HepG2 (cell line): Measurements from ENCODE around the gene LRP1-AS. TPM values are rescaled to one million over a fixed set of nuclear protein-coding genes. Genes with fewer than 3 reads are reported as not detected.

Source experiments
- ATAC-seq: fragments of 200-7000 bp; cut with Tn5 transposase; 3 replicates; pipeline ENCODE4 v1.9.1; 2020; ENCODE audit warnings: mild to moderate bottlenecking, moderate library complexity
- BruUV-seq: library from RNA; stranded (reverse); fragments of 400-500 nt; replicated peaks from 2 replicates; lab custom pipeline; 2021; lab: Mats Ljungman, UMichigan
- CTCF ChIA-PET: fragments of 300-600 bp; formaldehyde crosslinking; extraction: SDS; loops from one replicate; lab custom pipeline; 2021; ENCODE audit warnings: low total read pairs, inconsistent platforms, low intra/inter-chr PET ratio; lab: Yijun Ruan, JAX
- POLR2A ChIA-PET: fragments of 350-600 bp; sonication (Branson Sonifier 250); formaldehyde crosslinking; loops from one replicate; lab custom pipeline; 2020; ENCODE audit warnings: antibody characterized with exemption, inconsistent platforms; lab: Yijun Ruan, JAX
- DNase-seq: peaks from one replicate; pipeline ENCODE4 v3.0.0-alpha.2; 2015; ENCODE audit warnings: low spot score
- FAIRE-seq: peaks from 3 replicates; lab custom pipeline; 2011; peaks lifted over from hg19 to GRCh38; lab: Jason Lieb, UNC
- H2AFZ ChIP-seq: one replicate; pipeline ENCODE4 v1.6.1; 2011; ENCODE audit warnings: low read length, inconsistent platforms
- H3K27ac ChIP-seq: fragments of 300-600 bp; 3 replicates; pipeline ENCODE4 v1.8.0; 2011; ENCODE audit warnings: mixed run types, mild to moderate bottlenecking, mixed read lengths, low read length, inconsistent platforms; ENCODE audit not compliant: insufficient read depth; ENCODE audit errors: extremely low read length
- H3K27me3 ChIP-seq, 2 experiments: fragments of 200-600 bp in 1 of 2; 2 replicates in 1 of 2; 3 replicates in 1 of 2; pipeline versions ENCODE4 v1.6.0 to v1.8.0; 2011; ENCODE audit warnings: low read length in 2 of 2, mild to moderate bottlenecking in 2 of 2, moderate library complexity in 2 of 2, inconsistent platforms in 1 of 2; ENCODE audit not compliant: insufficient read depth in 2 of 2, control insufficient read depth in 1 of 2
- H3K36me3 ChIP-seq, 2 experiments: fragments of 200-600 bp in 1 of 2; replicated peaks in 1 of 2; 2 replicates in 1 of 2; 3 replicates in 1 of 2; pipeline versions ENCODE4 v1.5.1 to v1.8.0; 2011; ENCODE audit warnings: low read length in 2 of 2, inconsistent platforms in 1 of 2; ENCODE audit not compliant: insufficient read depth in 2 of 2, control insufficient read depth in 1 of 2
- H3K4me1 ChIP-seq: 2 replicates; pipeline ENCODE4 v1.5.1; 2012; ENCODE audit warnings: low read length, inconsistent platforms; ENCODE audit not compliant: insufficient read depth
- H3K4me2 ChIP-seq: 2 replicates; pipeline ENCODE4 v1.6.0; 2011; ENCODE audit warnings: low read depth, low read length, inconsistent platforms
- H3K4me3 ChIP-seq, 3 experiments: fragments of 200-600 bp in 1 of 3; sonication (generic), shearing (Covaris generic) in 1 of 3; replicated peaks in 1 of 3; 2 replicates each; pipeline ENCODE4 v1.5.1; 2011 to 2016; ENCODE audit warnings: low read length in 3 of 3, inconsistent platforms in 2 of 3, low read depth in 2 of 3, mild to moderate bottlenecking in 2 of 3, control low read depth in 1 of 3, mixed read lengths in 1 of 3; ENCODE audit not compliant: insufficient read depth in 1 of 3
- H3K79me2 ChIP-seq: one replicate; pipeline ENCODE4 v1.6.1; 2011; ENCODE audit warnings: low read length, inconsistent platforms; ENCODE audit not compliant: insufficient read depth
- H3K9ac ChIP-seq: 2 replicates; pipeline ENCODE4 v1.6.0; 2011; ENCODE audit warnings: mild to moderate bottlenecking, low read depth, low read length, inconsistent platforms; ENCODE audit not compliant: insufficient read depth
- H3K9me3 ChIP-seq: 2 replicates; pipeline ENCODE4 v1.5.1; 2012; ENCODE audit warnings: mild to moderate bottlenecking, low read length
- H4K20me1 ChIP-seq: 2 replicates; pipeline ENCODE4 v1.6.0; 2011; ENCODE audit warnings: inconsistent platforms, mild to moderate bottlenecking, low read length, moderate library complexity; ENCODE audit not compliant: insufficient read depth
- CEBPZ ChIP-seq: IDR thresholded peaks from 2 replicates; pipeline ENCODE4 v1.6.1; 2012; ENCODE audit warnings: low read length, improper control_type of control experiment
- CREB1 ChIP-seq, 2 experiments: fragments of 450-650 bp in 1 of 2; IDR thresholded peaks; 2 replicates each; pipeline ENCODE4 v1.6.1; 2016 to 2017; ENCODE audit warnings: control low read depth in 1 of 2, mild to moderate bottlenecking in 1 of 2, missing compliant biosample characterization in 1 of 2, missing genetic modification characterization in 1 of 2
- RCOR2 ChIP-seq: IDR thresholded peaks from 2 replicates; pipeline ENCODE4 v1.6.1; 2016; ENCODE audit warnings: missing biosample characterization, missing genetic modification reagents
- SMC3 ChIP-seq: IDR thresholded peaks from 2 replicates; pipeline ENCODE4 v1.6.1; 2011; ENCODE audit warnings: low read length, improper control_type of control experiment
- ZBTB7A ChIP-seq: sonication (generic); formaldehyde crosslinking; IDR thresholded peaks from 2 replicates; pipeline ENCODE4 v1.8.0; 2022; ENCODE audit warnings: mild to moderate bottlenecking, missing genetic modification reagents
- ZNF326 ChIP-seq: sonication (generic); formaldehyde crosslinking; IDR thresholded peaks from 2 replicates; pipeline ENCODE4 v1.4.0; 2020; ENCODE audit warnings: missing genetic modification reagents, borderline replicate concordance
- ZNF768 ChIP-seq: sonication (generic); formaldehyde crosslinking; IDR thresholded peaks from 2 replicates; pipeline ENCODE4 v1.4.0; 2020; ENCODE audit warnings: missing genetic modification reagents
- WGBS: methylation state at CpG from one replicate; pipeline ENCODE4 v1.1.6; 2017; ENCODE audit warnings: low lambda C conversion rate; 5-methylcytosine and 5-hydroxymethylcytosine counted together
- in situ Hi-C: cut with HindIII; loops from 2 replicates; pipeline ENCODE4 v1.10.0; 2017; ENCODE audit warnings: low pct_unique_long_range_greater_than_20kb; ENCODE audit not compliant: extremely low pct_ligation_motif_present
- intact Hi-C: fragments of 100-400 bp; cut with micrococcal nuclease; formaldehyde crosslinking; loops from one replicate; pipeline ENCODE4 v1.10.0; 2022; ENCODE audit not compliant: unreplicated experiment
- polyA plus RNA-seq, 8 experiments: library from polyadenylated mRNA; depleted of rRNA in 3 of 8; stranded (reverse) in 7 of 8; unstranded in 1 of 8; fragments of >200 nt; fragmentation: Illumina TruSeq in 4 of 8; extraction: Trizol in 4 of 8; gene quantifications; 2 replicates each; pipeline versions ENCODE4 v1.2.1 to v1.2.3, GENCODE V29; 2011 to 2016; ENCODE audit warnings: low read depth in 4 of 8, missing spikeins in 1 of 8, mixed read lengths in 1 of 8; ENCODE audit not compliant: insufficient read depth in 1 of 8
- total RNA-seq, 5 experiments: library from RNA; depleted of rRNA; stranded (reverse); fragments of >200 nt; fragmentation: Illumina TruSeq; extraction: Trizol; gene quantifications; 2 replicates each; pipeline ENCODE4 v1.2.3, GENCODE V29; 2016; ENCODE audit warnings: low read depth in 1 of 5
- TF ChIP-seq, protein P1 (sequence below): sonication (generic); formaldehyde crosslinking; IDR thresholded peaks from 2 replicates; pipeline ENCODE4 v1.8.1; 2022; ENCODE audit warnings: low read depth, mild to moderate bottlenecking, missing genetic modification reagents
- TF ChIP-seq, protein P2 (sequence below): sonication (generic); formaldehyde crosslinking; conservative IDR thresholded peaks from 2 replicates; pipeline ENCODE4 v1.8.0; 2022; ENCODE audit warnings: missing genetic modification reagents

Gene LRP1-AS
- total and polyA plus RNA-seq, 2 of the 13 experiments (the other 11 are each of a cell fraction or from before 2014, with no cell fraction given), result 0.20 TPM; not detected in 1

- TF ChIP-seq CEBPZ (no peak), RCOR2 (CRISPR knock-in tag) (no peak), ZNF326 (no peak)
- TF ChIP-seq, all 625 proteins: peak for 0
Observed at GRCh38 chr12:57195186-57195585, 47.8 kb upstream of the LRP1-AS start (continued).

DNA sequence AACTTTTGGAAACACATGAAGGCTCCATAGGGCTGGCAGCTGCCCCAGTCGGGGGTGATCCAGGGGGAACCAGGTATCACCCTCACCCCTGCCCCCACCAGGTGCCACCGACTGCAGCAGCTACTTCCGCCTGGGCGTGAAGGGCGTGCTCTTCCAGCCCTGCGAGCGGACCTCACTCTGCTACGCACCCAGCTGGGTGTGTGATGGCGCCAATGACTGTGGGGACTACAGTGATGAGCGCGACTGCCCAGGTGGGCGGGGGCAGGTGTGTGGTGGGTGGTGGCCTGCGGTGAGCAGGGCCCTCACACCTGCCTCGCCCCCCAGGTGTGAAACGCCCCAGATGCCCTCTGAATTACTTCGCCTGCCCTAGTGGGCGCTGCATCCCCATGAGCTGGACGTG, 46.8 kb upstream of the LRP1-AS start:
- intact Hi-C loops, result no loop called here
- DNase-seq, result no peak
- H3K27me3 ChIP-seq, result no peaks in the 10 kb centered on the region; a peak in 1 of 5 replicates
- H2AFZ ChIP-seq, result no peak overlapping the region
- H3K36me3 ChIP-seq, result peaks cover 78 to 98% of the 10 kb centered on the region in 2 experiments
- H3K4me3 ChIP-seq, result no peak overlapping the region
- no peaks in the 10 kb centered on the region for H4K20me1 ChIP-seq
- no peaks in the 10 kb centered on the region for H3K4me1 ChIP-seq
- CTCF ChIA-PET, result interaction anchor here (1.1 kb wide), 1 partner anchor 11 kb away, joined by 3 read pairs; no protein-coding TSS in a partner anchor
- H3K27ac ChIP-seq, result no peak overlapping the region
- BruUV-seq, result no TSS peak
- H3K79me2 ChIP-seq, result no peaks in the 10 kb centered on the region
- ATAC-seq, result no peak
- in situ Hi-C loops, result no loop called here
- whole genome bisulfite sequencing, result no CpG with 5 or more reads among the region's 18 CpGs
- POLR2A ChIA-PET, result no interaction called here
- FAIRE-seq, result no peak
- no peak overlapping the region for H3K9ac ChIP-seq
- no peaks in the 10 kb centered on the region for H3K9me3 ChIP-seq
- no peak overlapping the region for H3K4me2 ChIP-seq
- TF ChIP-seq ZBTB7A (CRISPR knock-in tag) (no peak), SMC3 (no peak), ZNF768 (CRISPR knock-in tag) (no peak), CREB1 (IDR thresholded peaks at IDR 0.05) (no peak), CREB1 (CRISPR knock-in tag; IDR thresholded peaks at IDR 0.05) (no peak)
- TF ChIP-seq, protein P1, sequence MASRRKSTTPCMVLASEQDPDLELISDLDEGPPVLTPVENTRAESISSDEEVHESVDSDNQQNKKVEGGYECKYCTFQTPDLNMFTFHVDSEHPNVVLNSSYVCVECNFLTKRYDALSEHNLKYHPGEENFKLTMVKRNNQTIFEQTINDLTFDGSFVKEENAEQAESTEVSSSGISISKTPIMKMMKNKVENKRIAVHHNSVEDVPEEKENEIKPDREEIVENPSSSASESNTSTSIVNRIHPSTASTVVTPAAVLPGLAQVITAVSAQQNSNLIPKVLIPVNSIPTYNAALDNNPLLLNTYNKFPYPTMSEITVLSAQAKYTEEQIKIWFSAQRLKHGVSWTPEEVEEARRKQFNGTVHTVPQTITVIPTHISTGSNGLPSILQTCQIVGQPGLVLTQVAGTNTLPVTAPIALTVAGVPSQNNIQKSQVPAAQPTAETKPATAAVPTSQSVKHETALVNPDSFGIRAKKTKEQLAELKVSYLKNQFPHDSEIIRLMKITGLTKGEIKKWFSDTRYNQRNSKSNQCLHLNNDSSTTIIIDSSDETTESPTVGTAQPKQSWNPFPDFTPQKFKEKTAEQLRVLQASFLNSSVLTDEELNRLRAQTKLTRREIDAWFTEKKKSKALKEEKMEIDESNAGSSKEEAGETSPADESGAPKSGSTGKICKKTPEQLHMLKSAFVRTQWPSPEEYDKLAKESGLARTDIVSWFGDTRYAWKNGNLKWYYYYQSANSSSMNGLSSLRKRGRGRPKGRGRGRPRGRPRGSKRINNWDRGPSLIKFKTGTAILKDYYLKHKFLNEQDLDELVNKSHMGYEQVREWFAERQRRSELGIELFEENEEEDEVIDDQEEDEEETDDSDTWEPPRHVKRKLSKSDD (CRISPR knock-in tag), result no peak
- TF ChIP-seq, protein P2, sequence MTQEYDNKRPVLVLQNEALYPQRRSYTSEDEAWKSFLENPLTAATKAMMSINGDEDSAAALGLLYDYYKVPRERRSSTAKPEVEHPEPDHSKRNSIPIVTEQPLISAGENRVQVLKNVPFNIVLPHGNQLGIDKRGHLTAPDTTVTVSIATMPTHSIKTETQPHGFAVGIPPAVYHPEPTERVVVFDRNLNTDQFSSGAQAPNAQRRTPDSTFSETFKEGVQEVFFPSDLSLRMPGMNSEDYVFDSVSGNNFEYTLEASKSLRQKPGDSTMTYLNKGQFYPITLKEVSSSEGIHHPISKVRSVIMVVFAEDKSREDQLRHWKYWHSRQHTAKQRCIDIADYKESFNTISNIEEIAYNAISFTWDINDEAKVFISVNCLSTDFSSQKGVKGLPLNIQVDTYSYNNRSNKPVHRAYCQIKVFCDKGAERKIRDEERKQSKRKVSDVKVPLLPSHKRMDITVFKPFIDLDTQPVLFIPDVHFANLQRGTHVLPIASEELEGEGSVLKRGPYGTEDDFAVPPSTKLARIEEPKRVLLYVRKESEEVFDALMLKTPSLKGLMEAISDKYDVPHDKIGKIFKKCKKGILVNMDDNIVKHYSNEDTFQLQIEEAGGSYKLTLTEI (CRISPR knock-in tag), result no peak
